ENCODE measurements around the gene LIF.

GRCh38 chr22:30294066-30294465, 47.5 kb upstream of the LIF start:
- no peak for TF ChIP-seq SMC3 (IDR thresholded peaks at IDR 0.05; ENCODE audit: low read depth, low read length)
- no peak for TF ChIP-seq EZH2phosphoT487 (IDR thresholded peaks at IDR 0.05; ENCODE audit: borderline replicate concordance, low read depth)
- TF ChIP-seq TEAD4 (IDR thresholded peaks at IDR 0.05; ENCODE audit: borderline replicate concordance, insufficient read depth) = no peak
- no peak for TF ChIP-seq CTCF (IDR thresholded peaks at IDR 0.05)
- TF ChIP-seq POLR2AphosphoS5 (IDR thresholded peaks at IDR 0.05; ENCODE audit: low read depth, low read length) = no peak
- no peak for TF ChIP-seq GABPA (IDR thresholded peaks at IDR 0.05; ENCODE audit: low read depth)
- no peak for TF ChIP-seq EP300 (IDR thresholded peaks at IDR 0.05; ENCODE audit: borderline replicate concordance in 1 of 2, low read depth in 1 of 2, low read length in 1 of 2)
- TF ChIP-seq ELF1 (IDR thresholded peaks at IDR 0.05) = no peak
- TF ChIP-seq FOXM1 (IDR thresholded peaks at IDR 0.05; ENCODE audit: low read depth) = no peak
- TF ChIP-seq REST (IDR thresholded peaks at IDR 0.05; ENCODE audit: low read depth, low read length) = no peak
- TF ChIP-seq FOXJ3 (CRISPR knock-in tag; IDR thresholded peaks at IDR 0.05) = no peak
- no peak for TF ChIP-seq MAX (IDR thresholded peaks at IDR 0.05; ENCODE audit: low read depth)

Data from SK-N-SH (cell line).